H1 (cell line): Measurements from ENCODE around the gene NEU2. TPM values are rescaled to one million over a fixed set of nuclear protein-coding genes. Genes with fewer than 3 reads are reported as not detected.

ENCODE experiments used
- CTCF ChIA-PET: fragments of 300-600 bp; sonication (Branson Sonifier 250); formaldehyde crosslinking; loops from one replicate; lab custom pipeline; 2021; ENCODE audit not compliant: partially characterized antibody; lab: Charles Lee
- POLR2A ChIA-PET: fragments of 300-600 bp; sonication (Branson Sonifier 250); formaldehyde crosslinking; loops from one replicate; lab custom pipeline; 2021; ENCODE audit warnings: inconsistent platforms; ENCODE audit not compliant: partially characterized antibody; lab: Charles Lee
- DNase-seq, 2 experiments: peaks; one replicate each; pipeline versions ENCODE4 v3.0.0 to v3.0.0-alpha.2; 2010 to 2022; ENCODE audit warnings: low spot score in 2 of 2, low read depth in 1 of 2, mixed read lengths in 1 of 2
- FAIRE-seq: peaks from 2 replicates; lab custom pipeline; 2011; peaks lifted over from hg19 to GRCh38; lab: Jason Lieb, UNC
- H2AFZ ChIP-seq: 2 replicates; pipeline ENCODE4 v1.8.1; 2012; ENCODE audit warnings: low read length, inconsistent platforms
- H2AK5ac ChIP-seq: 2 replicates; pipeline ENCODE4 v1.6.1; 2013; ENCODE audit warnings: low read depth, low read length
- H2BK120ac ChIP-seq: replicated peaks from 2 replicates; pipeline ENCODE3; 2013; ENCODE audit warnings: low read depth, low read length, inconsistent platforms
- H2BK12ac ChIP-seq: 2 replicates; pipeline ENCODE4 v1.6.1; 2013; ENCODE audit warnings: low read depth, low read length
- H2BK15ac ChIP-seq: 2 replicates; pipeline ENCODE4 v1.6.1; 2013; ENCODE audit warnings: low read length
- H2BK20ac ChIP-seq: 2 replicates; pipeline ENCODE4 v1.6.1; 2013; ENCODE audit warnings: low read length
- H2BK5ac ChIP-seq: 2 replicates; pipeline ENCODE4 v1.6.1; 2013; ENCODE audit warnings: low read depth, low read length
- H3K14ac ChIP-seq: 2 replicates; pipeline ENCODE4 v1.6.1; 2013; ENCODE audit warnings: inconsistent platforms; ENCODE audit not compliant: insufficient read length
- H3K18ac ChIP-seq: 2 replicates; pipeline ENCODE4 v1.6.1; 2013; ENCODE audit warnings: low read length; ENCODE audit errors: extremely low read depth
- H3K23ac ChIP-seq: 2 replicates; pipeline ENCODE4 v1.6.1; 2013; ENCODE audit warnings: inconsistent platforms; ENCODE audit not compliant: insufficient read length
- H3K23me2 ChIP-seq: 2 replicates; pipeline ENCODE4 v1.6.1; 2013; ENCODE audit warnings: low read depth, low read length
- H3K27ac ChIP-seq: 2 replicates; pipeline ENCODE4 v1.6.1; 2011; ENCODE audit warnings: low read depth, low read length, inconsistent platforms
- H3K27me3 ChIP-seq, 4 experiments: replicated peaks in 1 of 4; 1 replicate in 1 of 4; 2 replicates in 3 of 4; pipeline versions ENCODE4 v1.6.1 to v1.8.1; 2011 to 2013; ENCODE audit warnings: low read length in 3 of 4, mild to moderate bottlenecking in 3 of 4, inconsistent platforms in 2 of 4, mixed read lengths in 2 of 4, moderate library complexity in 1 of 4; ENCODE audit not compliant: control insufficient read depth in 3 of 4, insufficient read depth in 3 of 4; ENCODE audit errors: extremely low read depth in 1 of 4
- H3K36me3 ChIP-seq, 4 experiments: 2 replicates each; pipeline versions ENCODE4 v1.6.1 to v1.8.1; 2011 to 2013; ENCODE audit warnings: mild to moderate bottlenecking in 4 of 4, low read length in 3 of 4, moderate library complexity in 2 of 4, control low read depth in 1 of 4, inconsistent platforms in 1 of 4; ENCODE audit not compliant: insufficient read depth in 4 of 4, control insufficient read depth in 2 of 4
- H3K4ac ChIP-seq: replicated peaks from 2 replicates; pipeline ENCODE3; 2013; ENCODE audit warnings: low read length, low read depth, mixed read lengths, inconsistent platforms; ENCODE audit not compliant: insufficient read length
- H3K4me1 ChIP-seq, 4 experiments: replicated peaks in 1 of 4; 1 replicate in 1 of 4; 2 replicates in 3 of 4; pipeline versions ENCODE4 v1.6.1 to v1.8.1; 2011 to 2013; ENCODE audit warnings: low read length in 3 of 4, inconsistent platforms in 2 of 4, mixed read lengths in 1 of 4; ENCODE audit not compliant: insufficient read depth in 4 of 4, control insufficient read depth in 3 of 4
- H3K4me2 ChIP-seq, 2 experiments: 2 replicates each; pipeline versions ENCODE4 v1.6.1 to v1.8.1; 2011 to 2013; ENCODE audit warnings: low read depth in 2 of 2, low read length in 2 of 2, control low read depth in 1 of 2, inconsistent platforms in 1 of 2, mild to moderate bottlenecking in 1 of 2; ENCODE audit not compliant: insufficient read depth in 1 of 2
- H3K4me3 ChIP-seq, 4 experiments: fragments of 200-600, 300-600 bp in 1 of 4; sonication (generic), shearing (Covaris generic), sonication (Bioruptor Twin) in 1 of 4; 2 replicates each; pipeline versions ENCODE4 v1.5.1 to v1.8.1; 2011 to 2016; ENCODE audit warnings: low read length in 4 of 4, low read depth in 3 of 4, control low read depth in 2 of 4, inconsistent platforms in 2 of 4, mild to moderate bottlenecking in 2 of 4, mixed read lengths in 1 of 4, moderate library complexity in 1 of 4; ENCODE audit not compliant: insufficient read depth in 2 of 4; ENCODE audit errors: extremely low read depth in 1 of 4
- H3K56ac ChIP-seq: replicated peaks from 2 replicates; pipeline ENCODE3; 2013; ENCODE audit warnings: low read depth, mild to moderate bottlenecking, mixed read lengths, low read length, inconsistent platforms; ENCODE audit not compliant: insufficient read length
- H3K79me1 ChIP-seq: 2 replicates; pipeline ENCODE4 v1.6.1; 2013; ENCODE audit warnings: low read depth, low read length, control low read depth
- H3K79me2 ChIP-seq, 2 experiments: 2 replicates each; pipeline versions ENCODE4 v1.6.1 to v1.8.1; 2012 to 2013; ENCODE audit warnings: low read length in 2 of 2, mild to moderate bottlenecking in 2 of 2, inconsistent platforms in 1 of 2; ENCODE audit not compliant: insufficient read depth in 2 of 2, control insufficient read depth in 1 of 2
- H3K9ac ChIP-seq, 4 experiments: replicated peaks in 1 of 4; 1 replicate in 1 of 4; 2 replicates in 3 of 4; pipeline versions ENCODE4 v1.6.1 to v1.8.1; 2011 to 2013; ENCODE audit warnings: low read depth in 3 of 4, low read length in 3 of 4, control low read depth in 2 of 4, mild to moderate bottlenecking in 2 of 4, moderate library complexity in 2 of 4, inconsistent platforms in 1 of 4; ENCODE audit errors: extremely low read depth in 1 of 4
- H3K9me3 ChIP-seq, 2 experiments: 2 replicates each; pipeline versions ENCODE4 v1.6.1 to v1.8.1; 2012 to 2013; ENCODE audit warnings: mild to moderate bottlenecking in 2 of 2, moderate library complexity in 2 of 2, control low read depth in 1 of 2, inconsistent platforms in 1 of 2, low read depth in 1 of 2, low read length in 1 of 2, mixed read lengths in 1 of 2; ENCODE audit not compliant: insufficient read depth in 2 of 2
- H4K20me1 ChIP-seq, 2 experiments: replicated peaks in 1 of 2; 2 replicates each; pipeline versions ENCODE3 to v1.8.1; 2011 to 2013; ENCODE audit warnings: inconsistent platforms in 2 of 2, low read length in 2 of 2, mild to moderate bottlenecking in 1 of 2; ENCODE audit not compliant: insufficient read depth in 2 of 2, control insufficient read depth in 1 of 2
- H4K5ac ChIP-seq: 2 replicates; pipeline ENCODE4 v1.6.1; 2013; ENCODE audit warnings: low read length, low read depth, mixed read lengths, inconsistent platforms; ENCODE audit not compliant: insufficient read length
- H4K8ac ChIP-seq: 2 replicates; pipeline ENCODE4 v1.8.0; 2013; ENCODE audit warnings: mild to moderate bottlenecking, moderate library complexity, low read length, inconsistent platforms; ENCODE audit not compliant: insufficient read depth; ENCODE audit errors: extremely low read depth
- H4K91ac ChIP-seq: replicated peaks from 2 replicates; pipeline ENCODE3; 2013; ENCODE audit warnings: low read length, mixed read lengths, inconsistent platforms; ENCODE audit not compliant: insufficient read length
- HDAC6 ChIP-seq: IDR thresholded peaks from one replicate; pipeline ENCODE4 v1.7.1; 2012; ENCODE audit warnings: low read depth, mild to moderate bottlenecking, inconsistent platforms, low read length, moderate library complexity
- JUN ChIP-seq: IDR thresholded peaks from 2 replicates; pipeline ENCODE4 v1.6.1; 2011; ENCODE audit warnings: low read depth, mild to moderate bottlenecking, improper control_type of control experiment, low read length
- JUND ChIP-seq: IDR thresholded peaks from 2 replicates; pipeline ENCODE4 v1.6.1; 2011; ENCODE audit warnings: mild to moderate bottlenecking, improper control_type of control experiment, low read length
- SIN3A ChIP-seq, 2 experiments: IDR thresholded peaks in 1 of 2; conservative IDR thresholded peaks in 1 of 2; 2 replicates each; pipeline ENCODE4 v1.6.1; 2011 to 2012; ENCODE audit warnings: low read length in 2 of 2, improper control_type of control experiment in 1 of 2, low read depth in 1 of 2, mild to moderate bottlenecking in 1 of 2
- SP1 ChIP-seq: IDR thresholded peaks from 2 replicates; pipeline ENCODE4 v1.6.1; 2011; ENCODE audit warnings: low read depth, low read length
- SUZ12 ChIP-seq: fragments of 200-600 bp; sonication (generic); IDR thresholded peaks from 2 replicates; pipeline ENCODE4 v1.6.1; 2012; ENCODE audit warnings: mild to moderate bottlenecking, inconsistent platforms, low read length, moderate library complexity, mixed read lengths
- WGBS, 2 experiments: shearing (Covaris generic) in 1 of 2; methylation state at CpG; one replicate each; pipeline versions ENCODE4 v1.1.6 to v1.1.7; 2013 to 2015; ENCODE audit warnings: low lambda C conversion rate in 2 of 2, mixed read lengths in 2 of 2, inconsistent platforms in 1 of 2, low coverage in 1 of 2, missing lambda C conversion rate in 1 of 2; ENCODE audit not compliant: insufficient replicate concordance in 2 of 2, insufficient coverage in 1 of 2, insufficient read length in 1 of 2; ENCODE audit errors: extremely low coverage in 1 of 2, missing lambda C conversion rate in 1 of 2; 5-methylcytosine and 5-hydroxymethylcytosine counted together
- polyA plus RNA-seq, 7 experiments: library from polyadenylated mRNA; depleted of rRNA in 3 of 7; stranded (reverse) in 5 of 7; unstranded in 2 of 7; fragments of >200 nt in 5 of 7; fragments of 200-250 nt in 2 of 7; gene quantifications; 1 replicate in 5 of 7; 2 replicates in 1 of 7; 4 replicates in 1 of 7; pipeline versions ENCODE4 v1.2.1 to v1.2.3, GENCODE V29; 2011 to 2013; ENCODE audit warnings: missing spikeins in 2 of 7, mixed read lengths in 2 of 7
- total RNA-seq: library from RNA; stranded (reverse); fragmentation: NEBNext Ultra II Directional; extraction: Animal tissue kit (Norgen Biotek cat#: 25700); gene quantifications from 2 replicates; pipeline ENCODE4 v1.2.1, GENCODE V29; 2021

Gene NEU2
- total and polyA plus RNA-seq, 2 of the 8 experiments (the other 6 are each of a cell fraction or from before 2014, with no cell fraction given), result 0.12 TPM; not detected in 1

DNA sequence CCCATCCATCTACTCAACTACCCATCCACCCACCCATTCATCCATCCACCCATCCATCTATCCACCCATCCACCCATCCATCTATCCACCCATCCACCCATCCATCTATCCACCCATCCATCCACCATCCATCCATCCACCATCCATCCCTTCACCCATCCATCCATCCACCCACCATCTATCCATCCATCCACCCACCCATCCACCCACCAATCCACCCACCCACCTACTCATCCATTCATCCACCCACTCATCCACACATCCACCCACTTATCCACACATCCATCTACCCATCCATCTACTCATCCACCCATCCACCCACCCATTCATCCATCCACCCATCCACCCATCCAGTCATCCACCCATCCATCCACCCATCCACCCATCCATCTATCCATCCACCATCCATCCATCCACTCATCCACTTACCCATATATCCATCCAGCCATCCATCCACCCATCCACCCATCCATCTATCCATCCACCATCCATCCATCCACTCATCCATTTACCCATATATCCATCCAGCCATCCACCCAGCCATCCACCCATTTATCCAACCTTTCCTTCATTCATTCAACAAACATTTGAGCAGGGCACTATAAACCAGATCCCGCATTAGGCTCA, 17.3 kb upstream of the NEU2 start:
- H3K56ac ChIP-seq, result peak overlapping the region; percentile 30
- TF ChIP-seq JUND (no peak), HDAC6 (no peak), SP1 (no peak), SIN3A (conservative IDR thresholded peaks at IDR 0.05 in 1 of 2, IDR thresholded peaks at IDR 0.05 in 1 of 2; ENCODE audit: low read depth in 1 of 2, low read length in 2 of 2) (no peak), SUZ12 (no peak), JUN (no peak)
- H3K23ac ChIP-seq, result no peak overlapping the region
- no peak overlapping the region for H2AFZ ChIP-seq
- H2BK20ac ChIP-seq, result no peak overlapping the region
- H4K5ac ChIP-seq, result no peak overlapping the region
- H4K8ac ChIP-seq, result no peak overlapping the region
- no peaks in the 10 kb centered on the region for H3K4me1 ChIP-seq
- no peaks in the 10 kb centered on the region for H3K79me2 ChIP-seq
- H3K36me3 ChIP-seq, result no peaks in the 10 kb centered on the region
- H3K9me3 ChIP-seq, result no peaks in the 10 kb centered on the region
- H3K9ac ChIP-seq, result no peak overlapping the region
- H3K79me1 ChIP-seq, result no peaks in the 10 kb centered on the region
- no peak overlapping the region for H2BK120ac ChIP-seq
- no peak overlapping the region for H3K4me3 ChIP-seq
- peaks cover 10% of the 10 kb centered on the region; the same call in 1 of the 2 replicates for H3K23me2 ChIP-seq
- H2BK5ac ChIP-seq, result no peak overlapping the region
- H2AK5ac ChIP-seq, result no peak overlapping the region
- no peak for DNase-seq
- H3K4me2 ChIP-seq, result no peak overlapping the region
- ChIA-PET POLR2A (no interaction called here), CTCF (no interaction called here)
- H3K14ac ChIP-seq, result no peak overlapping the region
- WGBS, 2 experiments, result 93% methylated on average over 1 of the region's 1 CpG; no CpG with 5 or more reads in 1 of the 2 experiments
- no peak overlapping the region for H4K91ac ChIP-seq
- H2BK12ac ChIP-seq, result no peak overlapping the region
- no peaks in the 10 kb centered on the region for H4K20me1 ChIP-seq
- H2BK15ac ChIP-seq, result no peak overlapping the region
- no peak overlapping the region for H3K18ac ChIP-seq
- no peak overlapping the region for H3K4ac ChIP-seq
- no peak overlapping the region for H3K27ac ChIP-seq
- FAIRE-seq, result no peak
- no peaks in the 10 kb centered on the region for H3K27me3 ChIP-seq
